Left kidney (tissue), 2 donors: ENCODE measurements around the gene GALNT18. TPM values are rescaled to one million over a fixed set of nuclear protein-coding genes. Genes with fewer than 3 reads are reported as not detected.
A peak's percentile ranks its signal among the peaks of the same experiment; 100 is the strongest.

Experiments used
- DNase-seq: peaks from one replicate; pipeline ENCODE4 v3.0.0-alpha.2; 2013
- polyA plus RNA-seq: library from polyadenylated mRNA; unstranded; fragments of 120-200 nt; gene quantifications from one replicate; pipeline ENCODE4 v1.2.1, GENCODE V29; 2013; ENCODE audit not compliant: insufficient read length

Gene GALNT18
- polyA plus RNA-seq, 1 donor, result 20.8 TPM

DNA sequence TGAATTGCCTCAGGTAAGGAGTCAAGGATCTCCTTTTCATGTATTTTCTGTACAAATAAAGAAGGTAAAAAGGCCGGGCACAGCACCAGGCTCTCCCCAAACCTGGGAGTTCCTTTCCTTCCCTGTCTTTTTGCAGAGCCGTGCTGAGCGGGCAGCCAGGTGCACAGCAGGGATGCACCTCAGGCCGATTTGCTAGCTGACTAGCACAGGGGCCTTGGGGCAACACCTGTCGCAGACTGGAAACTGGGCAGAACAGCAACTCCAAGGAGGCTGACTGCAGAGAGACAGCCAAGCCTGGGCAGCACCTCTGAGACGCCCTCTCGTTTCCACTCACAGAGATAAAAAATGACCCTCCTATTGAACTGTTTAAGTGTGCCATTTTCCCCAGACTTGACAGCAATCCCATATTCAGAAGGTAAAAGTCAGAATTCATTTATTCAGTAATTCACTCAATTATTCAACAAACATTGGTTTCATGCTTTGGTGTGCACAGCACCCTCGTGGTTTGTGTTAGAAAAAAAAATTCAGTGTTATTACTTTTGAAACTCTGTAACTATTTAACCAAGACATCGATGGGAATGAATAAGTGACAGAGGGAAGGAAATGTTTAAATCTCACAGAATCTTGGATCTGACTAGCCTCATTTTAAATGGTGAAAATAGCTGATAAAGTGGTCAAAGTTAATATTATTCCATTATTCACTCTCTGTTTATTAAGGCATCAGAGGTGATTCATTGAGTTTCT is 120.9 kb downstream of the GALNT18 start:
- DNase-seq, result no peak

- no peak for DNase-seq
Observed at GRCh38 chr11:11499300-11499699, 122.5 kb downstream of the GALNT18 start.

GRCh38 chr11:11498195-11498594 is 123.6 kb downstream of the GALNT18 start:
- no peak for DNase-seq

DNA sequence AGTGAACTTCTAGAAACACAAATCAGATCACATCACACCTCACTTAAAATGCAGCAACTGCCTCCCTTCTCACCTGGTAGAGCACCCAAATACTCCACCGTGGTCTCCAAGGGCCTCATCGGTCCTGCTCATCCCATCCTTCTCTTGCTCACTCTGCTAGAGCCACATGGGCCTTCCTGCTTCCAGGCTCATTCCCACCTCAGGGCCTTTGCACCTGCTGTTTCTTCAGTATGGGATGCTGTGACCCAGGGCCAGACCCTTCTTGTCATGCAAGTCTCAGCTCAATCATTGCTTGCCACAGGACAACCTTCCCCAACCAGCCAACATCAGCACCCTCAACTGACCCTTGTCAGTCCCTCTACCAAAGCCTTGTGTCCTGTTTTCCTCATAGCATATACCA is 124.9 kb downstream of the GALNT18 start:
- no peak for DNase-seq

DNA sequence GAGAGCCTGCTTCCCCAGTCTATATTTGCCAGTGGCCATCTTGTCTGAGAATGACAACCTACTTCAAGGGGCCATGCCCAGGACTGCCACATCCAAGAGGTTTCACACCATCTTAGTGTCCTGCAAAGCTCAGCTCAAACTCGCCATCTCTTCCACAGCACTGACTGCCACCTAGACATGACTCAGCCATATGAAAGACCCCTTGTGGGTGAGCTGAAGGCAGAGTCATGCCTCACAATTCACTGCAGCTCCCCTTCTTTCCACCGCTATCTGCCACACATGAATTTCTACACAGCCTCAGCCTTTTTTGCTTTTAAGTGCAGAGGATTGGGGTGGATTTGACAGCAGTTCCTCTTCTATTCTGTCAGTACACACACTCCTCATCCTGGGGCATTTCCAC is 127.5 kb downstream of the GALNT18 start:
- no peak for DNase-seq

GRCh38 chr11:11493698-11494097 is 128.1 kb downstream of the GALNT18 start:
- no peak for DNase-seq

DNA sequence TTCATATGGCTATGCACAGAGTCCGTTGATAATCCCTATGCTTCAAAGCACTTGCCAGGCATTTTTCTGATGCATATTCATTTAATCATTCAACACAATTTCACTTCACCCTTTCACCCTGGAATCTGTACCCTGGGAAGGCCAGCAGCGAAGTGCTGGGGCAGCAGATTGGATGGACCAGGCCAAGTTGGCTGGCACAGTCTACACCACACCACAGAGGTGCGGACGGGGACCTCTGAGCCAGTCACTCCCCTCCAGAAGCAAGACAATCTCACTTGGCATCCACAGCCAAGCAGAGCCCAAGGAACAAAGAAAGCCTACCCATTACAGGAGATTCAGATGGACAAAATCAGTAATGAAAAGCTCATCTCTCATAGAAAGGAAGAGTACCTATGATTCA is 130.2 kb downstream of the GALNT18 start:
- no peak for DNase-seq

DNA sequence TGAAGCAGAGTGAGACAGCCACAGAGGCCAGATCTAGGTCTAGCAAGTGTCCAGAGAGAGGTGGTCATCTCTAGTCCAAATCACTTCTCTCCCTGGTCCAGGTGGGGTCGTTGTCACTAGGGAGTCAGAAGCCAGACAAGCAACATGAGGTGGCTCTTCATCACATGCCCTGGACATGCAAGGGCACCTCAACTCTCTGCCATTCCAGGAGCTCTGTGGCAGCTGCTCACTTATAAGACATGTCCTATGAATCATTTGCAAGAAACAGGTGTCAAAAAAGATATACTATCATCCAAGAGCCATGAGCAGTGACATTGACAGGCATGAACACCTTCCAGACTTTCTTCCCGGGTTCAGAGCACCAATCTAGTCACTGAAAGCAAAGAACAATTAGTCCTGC is 130.8 kb downstream of the GALNT18 start:
- no peak for DNase-seq

DNA sequence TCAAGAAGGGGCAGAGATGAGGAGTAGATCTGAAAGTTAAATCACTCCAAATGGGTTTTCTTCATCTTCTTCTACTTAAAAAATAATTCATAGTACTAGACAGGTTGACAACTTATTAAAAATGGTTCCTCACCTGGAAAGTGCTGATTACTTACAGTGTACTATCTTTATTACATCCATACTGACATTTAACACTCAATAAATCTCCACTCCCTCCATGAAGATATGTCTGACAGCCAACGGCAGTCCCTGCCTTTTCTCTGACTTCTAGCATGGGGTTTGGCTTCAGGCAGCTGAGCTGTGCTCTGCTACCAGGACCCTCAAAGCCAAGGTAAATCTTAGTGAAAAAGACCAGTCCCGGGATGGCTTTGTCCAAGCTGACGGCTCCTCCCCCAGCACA is 135.4 kb downstream of the GALNT18 start:
- DNase-seq, result no peak

DNA sequence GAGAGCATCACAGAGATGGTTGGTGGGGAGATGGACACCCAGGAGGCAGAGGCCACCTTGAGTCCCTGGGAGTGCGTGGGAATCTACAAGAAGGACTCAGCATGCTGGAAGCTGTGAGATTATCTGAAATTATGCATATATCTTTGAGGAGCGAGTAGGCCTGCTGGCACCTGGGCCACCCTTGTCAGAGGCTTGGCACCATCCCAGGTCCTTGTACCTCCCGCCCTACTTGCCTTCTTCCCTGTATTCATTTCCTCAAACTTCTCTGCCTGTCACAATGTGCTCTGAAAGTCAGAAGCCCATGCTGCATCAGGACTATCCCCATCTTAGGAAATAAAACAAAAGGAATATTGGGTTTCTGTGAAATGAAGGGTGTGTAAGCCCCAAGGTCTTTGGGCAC is 135.8 kb downstream of the GALNT18 start:
- DNase-seq, result no peak

DNA sequence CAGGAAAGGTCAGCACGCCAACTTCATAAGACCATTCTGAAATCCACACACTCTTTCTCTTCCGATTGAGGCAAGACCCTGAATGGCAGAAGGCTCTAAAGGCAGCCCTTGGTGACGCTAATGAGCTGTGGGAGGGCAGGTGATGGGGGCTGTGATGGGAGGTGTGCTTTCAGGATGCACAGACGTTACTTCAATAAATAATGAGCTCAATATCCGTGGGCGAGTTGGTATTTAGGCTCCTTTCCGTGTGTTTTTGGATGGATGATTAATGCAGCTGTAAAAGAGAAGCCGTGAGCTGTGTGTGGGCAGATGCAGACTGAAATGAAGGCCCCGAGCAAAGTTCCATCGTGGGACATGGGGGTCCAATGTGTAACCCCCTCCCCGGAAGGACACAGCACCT is 138.2 kb downstream of the GALNT18 start:
- no peak for DNase-seq

GRCh38 chr11:11482730-11483129 is 139.1 kb downstream of the GALNT18 start:
- no peak for DNase-seq

DNA sequence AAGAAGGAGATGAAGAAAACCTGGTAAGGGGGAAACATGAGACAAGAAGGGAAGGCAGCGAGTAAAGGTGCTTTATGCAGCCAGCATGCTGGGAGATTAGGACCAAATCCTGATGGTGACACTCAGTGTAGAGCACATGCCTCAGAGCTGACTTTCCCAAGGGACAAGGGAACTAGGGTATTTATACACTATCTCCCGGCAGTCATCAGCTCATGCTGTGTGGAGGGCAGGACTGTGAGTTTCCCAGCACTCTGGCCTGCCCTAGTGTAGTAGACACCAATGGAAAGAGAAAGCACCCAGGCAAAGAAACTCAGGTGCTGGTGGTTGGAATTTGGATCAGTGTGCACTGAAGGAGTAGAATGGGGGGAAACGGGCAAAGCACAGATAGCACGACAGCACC is 140.4 kb downstream of the GALNT18 start:
- no peak for DNase-seq

DNA sequence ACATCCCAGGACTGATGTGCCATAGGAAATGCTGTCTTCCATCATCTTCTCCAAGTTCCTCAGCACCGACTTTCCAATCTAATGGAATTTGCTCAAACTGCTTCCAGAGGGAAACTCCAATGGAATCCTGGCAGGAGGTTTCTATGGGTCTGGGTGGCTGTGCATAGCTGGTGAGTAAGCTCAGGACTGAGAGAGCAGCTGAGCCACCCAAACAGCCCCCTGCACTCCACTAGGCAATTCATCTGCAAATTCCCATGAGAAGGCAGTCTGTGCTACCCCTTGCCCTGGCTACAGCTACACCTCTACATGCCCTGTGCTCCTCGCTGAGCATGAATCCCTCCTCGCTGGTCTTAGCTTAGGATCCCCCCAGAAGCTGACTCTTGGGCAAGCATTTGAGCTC is 140.8 kb downstream of the GALNT18 start:
- DNase-seq, result no peak

- no peak for DNase-seq
Observed at GRCh38 chr11:11478687-11479086, 143.1 kb downstream of the GALNT18 start.

DNA sequence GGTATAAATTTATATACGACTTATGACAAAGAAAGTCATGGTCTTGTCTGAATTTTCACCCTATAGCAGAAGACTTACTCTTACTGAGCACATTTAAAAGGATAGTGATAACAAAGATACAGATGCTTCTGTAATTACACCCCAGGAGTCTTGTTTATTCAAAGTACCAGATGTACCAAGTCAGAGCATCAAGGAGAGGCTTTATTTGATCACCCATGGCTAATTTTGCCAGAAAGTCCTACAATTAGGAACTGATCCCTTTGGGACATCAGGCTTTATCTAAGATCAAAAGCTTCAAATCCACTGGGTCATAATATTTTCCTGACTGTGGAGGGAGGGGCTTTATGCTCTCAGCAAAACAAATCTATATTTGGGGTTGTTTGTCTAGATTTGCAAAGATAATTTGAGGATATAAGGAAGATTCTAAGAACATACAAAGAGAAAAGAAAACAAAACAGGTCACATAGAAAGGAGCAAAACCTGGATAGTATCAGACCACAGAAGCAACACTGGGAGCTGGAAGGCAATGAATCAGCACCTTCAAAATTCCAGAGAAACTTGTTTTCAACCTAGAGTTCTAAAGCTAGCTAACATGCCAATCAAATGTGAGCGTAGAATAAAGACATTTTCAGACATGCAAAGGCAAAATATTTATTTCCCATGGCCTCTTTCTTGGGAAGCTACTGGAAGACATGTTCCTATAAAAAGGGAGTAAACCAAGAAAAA is 143.9 kb downstream of the GALNT18 start:
- DNase-seq, result no peak

GRCh38 chr11:11476971-11477645 is 144.7 kb downstream of the GALNT18 start:
- no peak for DNase-seq

DNA sequence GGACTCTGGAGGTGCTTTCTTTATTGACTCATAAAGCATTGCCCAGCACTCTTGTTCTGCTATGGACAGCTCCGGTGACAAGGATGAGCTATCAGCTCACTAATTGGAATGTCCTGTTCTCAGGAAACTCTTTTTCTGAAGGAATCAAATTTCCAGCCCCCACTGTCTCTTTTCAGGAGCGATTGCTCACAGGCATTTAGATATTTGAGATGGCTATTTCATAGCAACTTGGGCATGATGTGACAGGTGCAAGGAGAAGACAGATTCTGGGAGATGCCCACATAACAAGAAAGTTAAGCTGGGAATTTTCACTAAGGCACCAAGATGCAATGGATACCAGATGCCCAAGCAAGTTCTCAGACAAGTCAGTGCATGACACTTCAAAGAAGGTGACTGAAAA is 145.3 kb downstream of the GALNT18 start:
- peak; percentile 61 for DNase-seq

GRCh38 chr11:11472106-11472505 is 149.7 kb downstream of the GALNT18 start:
- no peak for DNase-seq

- DNase-seq, result no peak
Observed at GRCh38 chr11:11471201-11471600, 150.6 kb downstream of the GALNT18 start.

GRCh38 chr11:11468954-11469353 is 152.9 kb downstream of the GALNT18 start:
- DNase-seq, result no peak

GRCh38 chr11:11467312-11467711 is 154.5 kb downstream of the GALNT18 start:
- no peak for DNase-seq

DNA sequence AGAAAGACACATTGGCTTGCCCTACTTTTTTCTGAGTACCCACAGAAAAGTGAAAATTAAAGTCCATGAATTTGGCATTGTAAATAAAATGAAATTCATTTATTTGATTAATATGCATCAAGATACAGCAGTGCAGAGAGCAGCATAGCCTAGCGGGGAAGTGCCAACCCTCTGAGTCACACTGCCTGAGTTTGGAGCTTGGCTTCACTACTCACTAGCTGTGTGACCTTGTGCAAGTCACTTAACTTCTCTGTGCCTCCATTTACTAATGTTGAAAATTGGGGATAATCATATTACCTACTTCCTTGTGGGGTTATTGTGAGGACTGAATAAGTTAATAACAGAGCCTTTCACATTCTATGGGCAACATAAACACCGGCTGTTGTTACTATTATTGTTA is 157.2 kb downstream of the GALNT18 start:
- DNase-seq, result no peak
